Activated B cell treated with CpG ODN at 0.5 μM for 24 hours (primary cell): Measurements from ENCODE around the gene PNPLA3. TPM values are rescaled to one million over a fixed set of nuclear protein-coding genes. Genes with fewer than 3 reads are reported as not detected.

Experiments used
- ATAC-seq: fragments of 200-7000 bp; cut with Tn5 transposase; one replicate; pipeline ENCODE4 v1.10.0; 2021; ENCODE audit warnings: low read depth, mild to moderate bottlenecking, moderate library complexity
- CTCF ChIA-PET: fragments of 350-600 bp; sonication (Branson Sonifier 250); formaldehyde crosslinking; loops from one replicate; lab custom pipeline; 2021; ENCODE audit warnings: antibody characterized with exemption; lab: Charles Lee
- POLR2A ChIA-PET: fragments of 350-600 bp; sonication (Branson Sonifier 250); formaldehyde crosslinking; loops from one replicate; lab custom pipeline; 2021; ENCODE audit warnings: antibody characterized with exemption; lab: Charles Lee
- DNase-seq: peaks from one replicate; pipeline ENCODE4 v3.0.0; 2022
- H3K27ac Mint-ChIP-seq: one replicate; pipeline ENCODE4 v1.8.0; 2020; ENCODE audit warnings: mixed read lengths
- H3K27me3 Mint-ChIP-seq: one replicate; pipeline ENCODE4 v1.8.0; 2021; ENCODE audit warnings: mixed read lengths
- H3K36me3 Mint-ChIP-seq: one replicate; pipeline ENCODE4 v1.8.0; 2021; ENCODE audit warnings: low read depth, mixed read lengths
- H3K4me1 Mint-ChIP-seq: one replicate; pipeline ENCODE4 v1.8.0; 2021; ENCODE audit warnings: mixed read lengths
- H3K4me3 Mint-ChIP-seq: one replicate; pipeline ENCODE4 v1.8.0; 2020; ENCODE audit warnings: mild to moderate bottlenecking, mixed read lengths
- H3K9me3 Mint-ChIP-seq: one replicate; pipeline ENCODE4 v1.8.0; 2020; ENCODE audit warnings: mixed read lengths
- intact Hi-C: fragments of 100-400 bp; cut with micrococcal nuclease; formaldehyde crosslinking; loops from one replicate; pipeline ENCODE4 v1.15.1; 2024
- total RNA-seq: library from RNA; stranded (reverse); gene quantifications from 2 replicates; pipeline ENCODE4 v1.2.3, GENCODE V29; 2022
- TF ChIP-seq, protein P1 (sequence below): fragments of 200-600 bp; IDR thresholded peaks from one replicate; pipeline ENCODE4 v1.8.0; 2022; ENCODE audit warnings: antibody characterized with exemption, mild to moderate bottlenecking

The PNPLA3 gene
- total RNA-seq, 1 donor from 2014 or later: 0.33 TPM

DNA sequence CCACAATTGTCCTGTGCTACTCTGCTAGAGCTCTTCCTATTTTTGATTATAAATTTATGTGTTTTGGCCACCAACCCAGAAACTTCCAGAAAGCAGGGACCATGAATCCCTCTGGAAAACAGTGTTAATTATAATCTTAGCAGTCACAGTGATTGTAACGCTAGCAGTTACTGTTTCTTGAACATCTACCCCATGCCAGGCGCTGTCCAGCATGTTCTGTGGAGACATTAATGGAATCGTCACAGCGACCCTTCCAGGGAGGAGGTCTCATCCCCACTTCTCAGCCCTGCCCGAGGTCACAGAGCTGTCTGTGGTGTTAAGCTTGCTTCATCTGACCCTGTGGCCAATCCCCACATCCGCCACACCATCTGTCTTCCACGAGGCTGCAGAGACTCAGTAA lies 17.9 kb upstream of the PNPLA3 start:
- DNase-seq (no peak), ATAC-seq (no peak)
- TF ChIP-seq, protein P1, sequence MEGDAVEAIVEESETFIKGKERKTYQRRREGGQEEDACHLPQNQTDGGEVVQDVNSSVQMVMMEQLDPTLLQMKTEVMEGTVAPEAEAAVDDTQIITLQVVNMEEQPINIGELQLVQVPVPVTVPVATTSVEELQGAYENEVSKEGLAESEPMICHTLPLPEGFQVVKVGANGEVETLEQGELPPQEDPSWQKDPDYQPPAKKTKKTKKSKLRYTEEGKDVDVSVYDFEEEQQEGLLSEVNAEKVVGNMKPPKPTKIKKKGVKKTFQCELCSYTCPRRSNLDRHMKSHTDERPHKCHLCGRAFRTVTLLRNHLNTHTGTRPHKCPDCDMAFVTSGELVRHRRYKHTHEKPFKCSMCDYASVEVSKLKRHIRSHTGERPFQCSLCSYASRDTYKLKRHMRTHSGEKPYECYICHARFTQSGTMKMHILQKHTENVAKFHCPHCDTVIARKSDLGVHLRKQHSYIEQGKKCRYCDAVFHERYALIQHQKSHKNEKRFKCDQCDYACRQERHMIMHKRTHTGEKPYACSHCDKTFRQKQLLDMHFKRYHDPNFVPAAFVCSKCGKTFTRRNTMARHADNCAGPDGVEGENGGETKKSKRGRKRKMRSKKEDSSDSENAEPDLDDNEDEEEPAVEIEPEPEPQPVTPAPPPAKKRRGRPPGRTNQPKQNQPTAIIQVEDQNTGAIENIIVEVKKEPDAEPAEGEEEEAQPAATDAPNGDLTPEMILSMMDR: no peak
- H3K36me3 Mint-ChIP-seq: no peaks in the 10 kb centered on the region
- H3K4me3 Mint-ChIP-seq: no peak overlapping the region
- peaks cover 29% of the 10 kb centered on the region for H3K27me3 Mint-ChIP-seq
- ChIA-PET POLR2A (no interaction called here), CTCF (interaction anchor here (0.6 kb wide), 1 partner anchor 231 kb away, joined by 3 read pairs; no protein-coding TSS in a partner anchor)
- no peak overlapping the region for H3K27ac Mint-ChIP-seq
- H3K4me1 Mint-ChIP-seq: no peaks in the 10 kb centered on the region
- no peaks in the 10 kb centered on the region for H3K9me3 Mint-ChIP-seq
- intact Hi-C loops: no loop called here

DNA sequence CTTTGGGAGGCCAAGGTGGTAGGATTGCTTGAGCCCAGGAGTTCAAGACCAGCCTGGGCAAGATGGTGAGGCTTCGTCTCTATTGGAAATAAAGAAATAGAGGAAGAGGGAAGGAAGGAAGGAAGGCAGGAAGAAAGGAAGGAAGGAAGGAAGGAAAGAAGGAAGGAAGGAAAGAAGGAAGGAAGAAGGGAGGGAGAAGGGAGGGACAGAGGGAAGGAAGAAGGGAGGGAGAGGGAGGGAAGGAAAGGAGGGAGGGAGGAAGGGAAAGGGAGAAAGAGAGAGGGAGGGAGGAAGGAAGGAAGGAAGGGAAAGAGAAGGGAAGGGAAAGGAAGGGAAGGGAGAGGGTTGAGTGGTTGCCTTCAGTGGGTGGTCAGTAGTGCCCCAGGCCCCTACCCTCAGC lies 13.9 kb upstream of the PNPLA3 start:
- ChIA-PET POLR2A (no interaction called here), CTCF (no interaction called here)
- Mint-ChIP-seq H3K4me1 (no peaks in the 10 kb centered on the region), H3K4me3 (no peak overlapping the region), H3K9me3 (no peaks in the 10 kb centered on the region), H3K36me3 (no peaks in the 10 kb centered on the region), H3K27me3 (peaks cover 34% of the 10 kb centered on the region), H3K27ac (no peak overlapping the region)
- DNase-seq (no peak), ATAC-seq (no peak)
- TF ChIP-seq, protein P1: no peak
- intact Hi-C loops: no loop called here

DNA sequence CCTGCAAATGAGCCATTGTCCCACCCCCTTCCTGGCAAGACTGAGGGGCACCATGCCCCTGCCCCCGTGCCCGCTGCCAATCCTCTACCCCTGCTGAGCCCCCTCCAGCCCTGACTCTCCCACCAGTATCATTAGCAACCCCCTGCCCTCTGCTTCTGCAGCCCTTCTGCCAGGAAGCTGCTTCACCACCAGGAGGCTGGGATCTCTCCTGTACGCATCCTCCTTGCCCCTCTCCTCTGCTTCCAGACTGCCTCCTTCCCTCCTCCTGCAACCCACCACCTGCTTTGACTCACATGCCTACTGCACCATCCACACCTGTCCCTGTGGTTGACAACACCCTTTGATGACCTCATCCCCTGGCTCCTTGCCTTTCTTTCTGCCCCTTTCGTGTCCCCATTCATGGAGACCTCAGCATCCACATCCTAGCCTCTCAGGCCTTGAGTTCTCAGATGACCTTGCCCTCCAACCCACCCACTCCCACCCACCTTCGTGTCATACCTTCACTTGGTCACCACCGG lies 13.4 kb upstream of the PNPLA3 start:
- Mint-ChIP-seq H3K27ac (no peak overlapping the region), H3K4me3 (no peak overlapping the region), H3K27me3 (peaks cover 34% of the 10 kb centered on the region), H3K4me1 (no peaks in the 10 kb centered on the region), H3K36me3 (no peaks in the 10 kb centered on the region), H3K9me3 (no peaks in the 10 kb centered on the region)
- TF ChIP-seq, protein P1: no peak
- DNase-seq: no peak
- no peak for ATAC-seq
- POLR2A ChIA-PET: no interaction called here
- intact Hi-C loops: no loop called here
- CTCF ChIA-PET: interaction anchor here (1.2 kb wide), 1 partner anchor 36 kb away, joined by 3 read pairs; no protein-coding TSS in a partner anchor

DNA sequence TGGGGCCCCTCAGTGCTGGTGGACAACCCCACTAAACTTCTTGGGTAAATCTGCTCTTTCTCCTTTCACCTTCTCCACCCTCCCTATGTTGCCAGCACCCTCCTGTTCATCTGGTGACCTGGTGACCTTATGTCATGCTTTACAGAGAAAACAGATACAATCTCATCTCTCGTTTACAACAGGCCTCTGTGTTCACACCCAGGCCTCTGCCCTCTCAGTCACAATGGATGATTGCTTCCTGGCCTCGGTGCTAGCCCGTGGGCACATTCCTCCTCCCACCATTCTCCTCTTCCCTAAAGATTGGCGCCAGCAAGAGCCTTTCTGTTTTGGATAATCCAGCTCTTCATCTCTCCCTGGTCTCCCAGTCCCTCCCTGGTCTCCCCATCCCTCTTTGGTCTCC lies 12.3 kb upstream of the PNPLA3 start:
- TF ChIP-seq, protein P1: no peak
- H3K27me3 Mint-ChIP-seq: peaks cover 29% of the 10 kb centered on the region
- no peaks in the 10 kb centered on the region for H3K36me3 Mint-ChIP-seq
- CTCF ChIA-PET: interaction anchor here (1.2 kb wide), 1 partner anchor 34 kb away, joined by 3 read pairs; no protein-coding TSS in a partner anchor
- DNase-seq (no peak), ATAC-seq (no peak)
- POLR2A ChIA-PET: no interaction called here
- H3K4me3 Mint-ChIP-seq: no peak overlapping the region
- H3K9me3 Mint-ChIP-seq: no peaks in the 10 kb centered on the region
- H3K4me1 Mint-ChIP-seq: no peaks in the 10 kb centered on the region
- intact Hi-C loops: no loop called here
- no peak overlapping the region for H3K27ac Mint-ChIP-seq

DNA sequence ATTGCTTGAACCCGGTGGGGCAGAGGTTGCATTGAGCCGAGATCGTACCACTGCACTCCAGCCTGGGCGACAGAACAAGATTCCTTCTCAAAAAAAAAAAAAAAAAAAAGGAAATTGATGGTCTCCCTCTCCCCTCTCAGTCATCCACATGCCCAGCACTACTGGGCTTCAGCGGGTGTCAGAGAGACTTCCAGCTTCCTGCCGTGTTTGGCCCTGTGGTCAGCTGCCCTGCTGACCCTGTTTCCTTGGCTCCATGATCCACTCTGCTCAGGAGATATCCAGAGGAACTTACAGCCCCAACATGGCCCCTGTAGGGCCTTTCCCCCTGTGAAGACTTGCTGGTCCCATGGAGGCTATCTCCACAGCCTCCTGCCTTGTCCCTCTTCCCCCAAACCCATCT lies 6.1 kb upstream of the PNPLA3 start:
- Mint-ChIP-seq H3K27ac (no peak overlapping the region), H3K27me3 (peaks cover 30% of the 10 kb centered on the region), H3K4me3 (no peak overlapping the region), H3K4me1 (no peaks in the 10 kb centered on the region), H3K36me3 (no peaks in the 10 kb centered on the region), H3K9me3 (no peaks in the 10 kb centered on the region)
- ATAC-seq (no peak), DNase-seq (no peak)
- POLR2A ChIA-PET: no interaction called here
- intact Hi-C loops: no loop called here
- TF ChIP-seq, protein P1: no peak
- CTCF ChIA-PET: no interaction called here
